Skeletal muscle tissue (tissue), 4 donors: ENCODE measurements around the gene PALLD. TPM values are rescaled to one million over a fixed set of nuclear protein-coding genes. Genes with fewer than 3 reads are reported as not detected.

Source experiments
- H3K27ac ChIP-seq: one replicate; pipeline ENCODE4 v1.7.0; 2013; ENCODE audit warnings: mild to moderate bottlenecking, low read depth, low read length, inconsistent platforms
- H3K27me3 ChIP-seq, 3 donors: one replicate each; pipeline ENCODE4 v1.7.0; 2013; ENCODE audit warnings: low read length in 3 of 3; ENCODE audit not compliant: control insufficient read depth in 3 of 3, insufficient read depth in 3 of 3
- H3K36me3 ChIP-seq, 3 donors: one replicate each; pipeline ENCODE4 v1.7.0; 2013; ENCODE audit warnings: low read length in 3 of 3; ENCODE audit not compliant: control insufficient read depth in 3 of 3, insufficient read depth in 3 of 3
- H3K4me1 ChIP-seq, 3 donors: one replicate each; pipeline ENCODE4 v1.7.0; 2013; ENCODE audit warnings: low read length in 3 of 3, mild to moderate bottlenecking in 3 of 3; ENCODE audit not compliant: control insufficient read depth in 3 of 3, insufficient read depth in 3 of 3
- H3K4me3 ChIP-seq, 3 donors: one replicate each; pipeline ENCODE4 v1.7.0; 2013; ENCODE audit warnings: low read length in 3 of 3
- H3K9ac ChIP-seq, 3 donors: one replicate each; pipeline ENCODE4 v1.7.0; 2013; ENCODE audit warnings: low read length in 3 of 3, mild to moderate bottlenecking in 3 of 3, moderate library complexity in 2 of 3, low read depth in 1 of 3
- H3K9me3 ChIP-seq, 3 donors: one replicate each; pipeline ENCODE4 v1.7.0; 2013; ENCODE audit warnings: low read length in 3 of 3; ENCODE audit not compliant: control insufficient read depth in 3 of 3
- total RNA-seq: library from RNA; depleted of rRNA; stranded (reverse); fragments of >200 nt; gene quantifications from one replicate; pipeline ENCODE4 v1.2.3, GENCODE V29; 2014
- donor health status: Osteomylitis.

PALLD gene
- total RNA-seq, 1 donor from 2014 or later = 140 TPM

GRCh38 chr4:168598191-168598590 lies 101.3 kb downstream of the PALLD start:
- Histone ChIP-seq H3K9me3 (no peaks in the 10 kb centered on the region), H3K4me1 (peaks cover 0 to 9% (median 3%) of the 10 kb centered on the region in 3 donors), H3K27ac (no peak overlapping the region), H3K4me3 (no peak overlapping the region), H3K27me3 (no peaks in the 10 kb centered on the region), H3K36me3 (no peaks in the 10 kb centered on the region), H3K9ac (no peak overlapping the region)

GRCh38 chr4:168600796-168601583 lies 104.1 kb downstream of the PALLD start:
- H3K4me1 ChIP-seq = peaks cover 13 to 15% (median 14%) of the 10 kb centered on the region in 3 donors
- no peaks in the 10 kb centered on the region for H3K9me3 ChIP-seq
- no peaks in the 10 kb centered on the region for H3K36me3 ChIP-seq
- no peak overlapping the region for H3K4me3 ChIP-seq
- no peaks in the 10 kb centered on the region for H3K27me3 ChIP-seq
- H3K9ac ChIP-seq = no peak overlapping the region
- no peak overlapping the region for H3K27ac ChIP-seq

- no peak overlapping the region for H3K4me3 ChIP-seq
Measured at GRCh38 chr4:168601899-168602298, 105.0 kb downstream of the PALLD start.

DNA sequence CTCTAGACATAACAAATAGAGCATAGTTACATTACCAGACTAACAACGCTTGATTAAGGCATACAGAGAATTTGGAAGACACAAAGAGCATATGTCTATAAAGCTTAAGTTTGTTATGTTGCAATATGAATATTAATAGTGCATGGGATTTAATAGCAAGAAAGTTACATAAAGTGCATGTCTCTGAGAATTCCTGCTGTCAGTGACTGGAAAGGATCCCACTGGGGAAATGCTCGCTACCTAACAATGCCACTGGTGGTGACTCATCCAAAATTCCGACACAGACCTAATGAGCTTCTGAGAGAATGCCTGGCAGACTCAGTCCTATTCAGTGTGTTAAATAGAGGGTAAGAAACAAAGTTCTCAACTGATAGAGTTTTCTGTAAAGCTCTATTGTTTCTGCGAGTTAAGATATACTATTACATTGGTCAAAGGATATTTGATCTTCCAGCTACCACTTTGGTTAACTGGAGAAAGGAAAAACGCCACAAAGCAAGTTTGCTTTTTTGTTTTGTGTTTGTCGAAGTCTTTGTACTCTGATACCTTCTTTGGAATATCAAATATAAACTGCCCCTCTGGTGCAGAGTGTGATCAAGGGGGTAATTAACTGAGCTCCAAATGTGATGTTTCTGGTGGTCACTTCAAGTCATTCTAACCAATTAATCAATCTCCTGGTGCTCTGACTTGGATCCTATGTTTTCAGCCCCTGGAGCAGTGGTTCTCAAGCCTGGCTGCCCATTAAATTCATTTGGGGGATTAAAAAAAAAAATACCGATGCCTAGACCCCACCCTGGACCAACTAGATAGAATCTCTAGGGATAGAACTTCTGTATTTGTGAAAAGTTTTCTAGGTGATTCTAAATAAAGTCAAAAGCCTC lies 107.9 kb downstream of the PALLD start:
- H3K4me1 ChIP-seq = peaks cover 13 to 15% (median 14%) of the 10 kb centered on the region in 3 donors
- peak overlapping the region in 1 of 3 donors; percentile 29 for H3K9ac ChIP-seq
- H3K27ac ChIP-seq = peak overlapping the region; percentile 69
- H3K9me3 ChIP-seq = no peaks in the 10 kb centered on the region
- H3K27me3 ChIP-seq = no peaks in the 10 kb centered on the region
- H3K36me3 ChIP-seq = no peaks in the 10 kb centered on the region
- H3K4me3 ChIP-seq = no peak overlapping the region

More at GRCh38 chr4:168601899-168602298, 105.0 kb downstream of the PALLD start:
- Histone ChIP-seq H3K9ac (no peak overlapping the region), H3K36me3 (no peaks in the 10 kb centered on the region), H3K9me3 (no peaks in the 10 kb centered on the region), H3K4me1 (peaks cover 13 to 15% (median 14%) of the 10 kb centered on the region in 3 donors), H3K27ac (no peak overlapping the region), H3K27me3 (no peaks in the 10 kb centered on the region)

GRCh38 chr4:168605411-168605810 lies 108.6 kb downstream of the PALLD start:
- no peaks in the 10 kb centered on the region for H3K9me3 ChIP-seq
- H3K4me1 ChIP-seq = peaks cover 13 to 15% (median 14%) of the 10 kb centered on the region in 3 donors
- no peak overlapping the region for H3K4me3 ChIP-seq
- H3K36me3 ChIP-seq = no peaks in the 10 kb centered on the region
- H3K9ac ChIP-seq = no peak overlapping the region
- no peaks in the 10 kb centered on the region for H3K27me3 ChIP-seq
- H3K27ac ChIP-seq = peak overlapping the region; percentile 69

- H3K9ac ChIP-seq = no peak overlapping the region
- H3K36me3 ChIP-seq = no peaks in the 10 kb centered on the region
- no peak overlapping the region for H3K4me3 ChIP-seq
- peaks cover 13 to 15% (median 14%) of the 10 kb centered on the region in 3 donors for H3K4me1 ChIP-seq
- H3K9me3 ChIP-seq = no peaks in the 10 kb centered on the region
- H3K27me3 ChIP-seq = no peaks in the 10 kb centered on the region
- no peak overlapping the region for H3K27ac ChIP-seq
Measured at GRCh38 chr4:168607215-168607614, 110.4 kb downstream of the PALLD start.

- H3K4me3 ChIP-seq = no peak overlapping the region
- H3K27ac ChIP-seq = no peak overlapping the region
- H3K9ac ChIP-seq = no peak overlapping the region
- no peaks in the 10 kb centered on the region for H3K9me3 ChIP-seq
- peaks cover 10 to 15% (median 14%) of the 10 kb centered on the region in 3 donors for H3K4me1 ChIP-seq
- no peaks in the 10 kb centered on the region for H3K27me3 ChIP-seq
- no peaks in the 10 kb centered on the region for H3K36me3 ChIP-seq
Measured at GRCh38 chr4:168608771-168609170, 111.9 kb downstream of the PALLD start.

- H3K9me3 ChIP-seq = no peaks in the 10 kb centered on the region
Measured at GRCh38 chr4:168609369-168609768, 112.5 kb downstream of the PALLD start.

GRCh38 chr4:168610911-168611530 lies 114.2 kb downstream of the PALLD start:
- Histone ChIP-seq H3K9me3 (no peaks in the 10 kb centered on the region), H3K4me1 (peaks cover 0 to 2% (median 0%) of the 10 kb centered on the region in 3 donors), H3K36me3 (no peaks in the 10 kb centered on the region), H3K9ac (no peak overlapping the region), H3K27ac (no peak overlapping the region), H3K4me3 (no peak overlapping the region), H3K27me3 (no peaks in the 10 kb centered on the region)

More at GRCh38 chr4:168609369-168609768, 112.5 kb downstream of the PALLD start:
- Histone ChIP-seq H3K9ac (no peak overlapping the region), H3K36me3 (no peaks in the 10 kb centered on the region), H3K27ac (no peak overlapping the region), H3K4me3 (no peak overlapping the region), H3K27me3 (no peaks in the 10 kb centered on the region), H3K4me1 (peaks cover 5 to 11% (median 10%) of the 10 kb centered on the region in 3 donors)
